GM18909 (cell line): ENCODE measurements around the gene RAD51.

Source experiments
- ATAC-seq: cut with Tn5 transposase; IDR thresholded peaks from one replicate; pipeline ENCODE4 v1.9.1; 2021; ENCODE audit warnings: mild to moderate bottlenecking; ENCODE audit not compliant: unreplicated experiment, poor library complexity

Gene RAD51

DNA sequence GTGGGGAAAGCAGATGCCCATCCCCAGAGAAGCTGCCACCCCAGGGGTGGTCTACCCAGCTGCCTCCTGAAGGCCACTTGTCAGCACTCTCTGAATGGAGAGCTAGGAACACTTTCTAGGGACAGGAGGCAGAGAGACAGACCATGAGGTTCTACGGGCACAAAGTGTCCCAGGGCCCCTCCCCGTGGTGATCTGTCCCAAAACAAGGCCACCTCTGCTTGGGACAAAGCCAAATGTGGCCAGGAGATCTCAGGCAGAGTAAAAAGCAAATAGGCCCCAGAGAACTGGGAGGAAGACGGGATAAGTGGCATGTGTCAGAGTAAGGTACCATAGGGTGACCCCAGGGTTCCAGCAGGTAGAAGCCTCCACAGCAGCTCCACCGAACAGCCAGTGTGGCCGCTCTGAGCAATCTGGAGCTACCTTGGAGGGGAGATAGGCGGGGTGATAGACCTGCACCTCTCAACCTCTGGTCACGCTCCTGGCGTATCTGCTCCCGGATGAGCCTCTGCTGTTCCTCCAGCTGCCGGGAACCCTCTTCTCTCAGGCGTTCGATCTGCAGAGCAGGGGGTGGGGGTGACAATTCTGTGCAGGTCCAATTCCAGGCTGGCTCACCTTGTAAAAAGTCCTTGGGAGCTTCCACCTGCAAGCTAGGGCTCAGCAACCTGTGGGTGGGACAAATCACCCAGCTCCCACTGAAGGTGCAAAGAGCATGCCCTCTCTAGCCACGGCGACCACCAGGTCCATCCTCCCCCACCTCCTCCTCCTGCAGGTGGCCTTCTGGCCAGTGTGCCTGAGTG is 81.0 kb downstream of the RAD51 start:
- no peak for ATAC-seq

- ATAC-seq: no peak
These were observed 81.7 kb downstream of the RAD51 start for GRCh38 chr15:40776537-40777141.
